Activated T-helper 1 cell treated with anti-CD3 and anti-CD28 coated beads, Interleukin-12 subunit alpha, Interleukin-12 subunit beta, Interleukin-2, Interleukin-4 antibody, amounts not matched to agents 30 ng/mL and 10 ng/mL and 1 ng/mL, durations not matched to agents 14 hours and 24 hours and 36 hours (primary cell): Measurements from ENCODE around the gene ADRA2B. TPM values are rescaled to one million over a fixed set of nuclear protein-coding genes. Genes with fewer than 3 reads are reported as not detected.
"Not testable (repeated sequence)": the region's sequence is repeated elsewhere in the genome, so short reads cannot be mapped to it uniquely, and the experiment has no call there.

Source experiments
- DNase-seq: peaks from one replicate; pipeline ENCODE4 v3.0.0; 2021; ENCODE audit warnings: low spot score
- H3K27ac Mint-ChIP-seq: one replicate; pipeline ENCODE4 v1.8.0; 2021; ENCODE audit warnings: mild to moderate bottlenecking, mixed read lengths
- H3K27me3 Mint-ChIP-seq: one replicate; pipeline ENCODE4 v1.8.0; 2022; ENCODE audit warnings: mild to moderate bottlenecking, moderate library complexity, mixed read lengths; ENCODE audit not compliant: insufficient read depth
- H3K36me3 Mint-ChIP-seq: one replicate; pipeline ENCODE4 v1.8.0; 2021; ENCODE audit warnings: low read depth, mixed read lengths
- H3K4me1 Mint-ChIP-seq: one replicate; pipeline ENCODE4 v1.8.0; 2021; ENCODE audit warnings: low read depth, mixed read lengths
- H3K4me3 Mint-ChIP-seq: one replicate; pipeline ENCODE4 v1.8.0; 2021; ENCODE audit warnings: mild to moderate bottlenecking, moderate library complexity, mixed read lengths
- H3K9me3 Mint-ChIP-seq: one replicate; pipeline ENCODE4 v1.8.0; 2021; ENCODE audit warnings: mixed read lengths
- intact Hi-C: fragments of 100-400 bp; cut with micrococcal nuclease; formaldehyde crosslinking; loops from one replicate; pipeline ENCODE4 v1.15.1; 2024
- total RNA-seq: library from RNA; stranded (reverse); gene quantifications from 2 replicates; pipeline ENCODE4 v1.2.3, GENCODE V29; 2022

The ADRA2B gene
- total RNA-seq, 1 donor from 2014 or later = 0.21 TPM

DNA sequence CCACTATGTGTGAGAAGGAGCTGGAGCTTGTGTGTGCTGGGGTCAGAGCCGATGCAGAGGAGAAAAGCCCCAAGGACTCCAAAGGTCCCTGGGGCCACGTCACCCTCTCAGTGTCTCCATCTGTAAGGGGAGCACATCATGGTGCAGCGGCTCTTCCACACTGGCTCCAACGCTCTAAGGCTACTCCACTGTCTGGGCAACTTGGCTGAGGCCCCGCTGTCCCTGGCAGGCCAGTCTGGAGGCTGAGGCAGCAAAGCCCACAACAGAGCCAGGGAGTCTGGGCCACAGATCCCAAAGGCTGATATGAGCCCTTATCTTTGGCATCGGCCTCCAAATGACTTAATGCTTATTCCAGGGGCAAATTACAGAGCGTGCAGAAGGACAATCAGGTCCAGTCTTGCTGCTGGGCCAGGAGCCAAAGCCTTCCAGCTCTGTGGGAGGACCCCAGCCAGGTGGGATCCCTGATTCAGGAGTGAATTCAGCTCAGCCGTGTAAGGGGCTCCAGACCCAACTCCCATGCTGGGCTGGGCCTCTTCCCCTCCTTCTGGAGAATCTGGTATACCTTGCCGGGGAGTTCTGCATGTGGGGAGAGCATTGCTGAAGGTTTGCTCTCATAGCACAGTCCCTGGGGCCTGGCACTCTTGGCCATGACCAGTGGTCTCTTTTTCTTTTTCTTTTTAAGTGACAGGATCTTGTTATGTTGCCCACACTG lies 30.7 kb upstream of the ADRA2B start:
- no peak for DNase-seq
- peaks cover 26% of the 10 kb centered on the region for H3K36me3 Mint-ChIP-seq
- intact Hi-C loops = loop anchor here (1.0 to 10.0 kb wide), 5 partner anchors 60 to 1518 kb away; partner anchors contain the start of genes ACTR1B and C2orf92
- H3K4me3 Mint-ChIP-seq = peak overlapping the region; percentile 88
- peaks cover 66% of the 10 kb centered on the region for H3K4me1 Mint-ChIP-seq
- peaks cover 2% of the 10 kb centered on the region for H3K27me3 Mint-ChIP-seq
- H3K27ac Mint-ChIP-seq = peak overlapping the region; percentile 99
- H3K9me3 Mint-ChIP-seq = no peaks in the 10 kb centered on the region

DNA sequence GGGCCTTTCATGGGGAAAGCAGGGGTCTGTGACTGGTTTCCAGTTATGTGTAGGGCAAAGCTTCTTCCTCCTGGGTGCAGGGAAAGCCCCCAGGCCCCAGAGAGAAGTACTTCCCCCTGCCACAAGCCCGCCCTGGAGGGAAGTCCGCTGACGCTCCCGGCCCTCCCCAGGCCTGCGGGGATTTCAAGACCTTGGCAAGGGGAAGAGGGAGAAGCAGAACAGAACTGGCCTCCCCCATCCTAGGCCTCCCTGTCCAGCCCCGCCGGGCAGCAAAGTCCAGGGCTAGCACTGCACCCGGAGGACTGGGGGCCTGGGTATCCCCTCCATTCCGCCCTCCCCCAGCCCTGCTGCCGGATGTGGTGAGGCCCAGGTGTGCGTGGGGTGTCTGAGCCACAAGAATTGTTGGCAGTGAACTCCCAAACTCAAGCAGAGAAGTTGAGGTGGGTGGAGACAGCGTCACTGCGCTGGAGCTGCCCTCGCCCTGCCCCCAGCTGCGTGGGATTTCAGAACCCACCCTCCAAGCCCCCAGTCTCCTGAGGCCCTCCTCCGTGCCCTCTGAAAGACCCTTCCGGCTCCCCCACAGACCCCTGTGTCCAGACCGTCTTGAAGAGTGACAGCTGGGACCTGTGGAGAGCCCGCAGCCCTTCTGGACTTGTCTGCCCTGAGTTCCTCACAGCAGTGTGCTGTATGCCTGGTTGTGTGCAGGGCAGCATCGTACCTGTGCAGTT lies 29.9 kb upstream of the ADRA2B start:
- Mint-ChIP-seq H3K4me1 (peaks cover 64% of the 10 kb centered on the region), H3K36me3 (peaks cover 29% of the 10 kb centered on the region), H3K9me3 (no peaks in the 10 kb centered on the region), H3K27me3 (peaks cover 2% of the 10 kb centered on the region), H3K27ac (peak overlapping the region; percentile 99), H3K4me3 (peak overlapping the region; percentile 88)
- intact Hi-C loops = loop anchor here (1.0 to 10.0 kb wide), 5 partner anchors 61 to 1518 kb away; partner anchors contain the start of genes ACTR1B and C2orf92
- peak; percentile 83 for DNase-seq

DNA sequence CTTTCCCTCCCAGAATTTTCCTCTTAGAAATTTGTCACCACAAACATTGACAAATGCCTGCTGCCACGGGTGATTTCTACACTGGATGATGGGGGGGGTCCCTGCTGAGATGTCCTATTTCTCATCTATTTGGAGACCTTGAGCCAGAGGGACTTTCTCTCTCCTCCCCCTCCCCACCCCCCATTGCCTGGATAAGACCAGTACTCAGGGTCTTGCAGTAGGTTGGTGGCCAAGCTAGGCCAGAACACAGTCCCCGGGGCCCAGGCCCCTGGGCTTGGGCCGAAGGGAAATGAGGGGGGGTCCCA lies 29.4 kb upstream of the ADRA2B start:
- Mint-ChIP-seq H3K36me3 (peaks cover 29% of the 10 kb centered on the region), H3K4me1 (peaks cover 60% of the 10 kb centered on the region), H3K9me3 (no peaks in the 10 kb centered on the region), H3K27ac (peak overlapping the region; percentile 99), H3K4me3 (peak overlapping the region; percentile 88), H3K27me3 (peaks cover 2% of the 10 kb centered on the region)
- no peak for DNase-seq
- intact Hi-C loops = loop anchor here (1.0 to 10.0 kb wide), 8 partner anchors 18 to 1519 kb away; partner anchors contain the start of genes ACTR1B, ADRA2B, C2orf92 and CIAO1

DNA sequence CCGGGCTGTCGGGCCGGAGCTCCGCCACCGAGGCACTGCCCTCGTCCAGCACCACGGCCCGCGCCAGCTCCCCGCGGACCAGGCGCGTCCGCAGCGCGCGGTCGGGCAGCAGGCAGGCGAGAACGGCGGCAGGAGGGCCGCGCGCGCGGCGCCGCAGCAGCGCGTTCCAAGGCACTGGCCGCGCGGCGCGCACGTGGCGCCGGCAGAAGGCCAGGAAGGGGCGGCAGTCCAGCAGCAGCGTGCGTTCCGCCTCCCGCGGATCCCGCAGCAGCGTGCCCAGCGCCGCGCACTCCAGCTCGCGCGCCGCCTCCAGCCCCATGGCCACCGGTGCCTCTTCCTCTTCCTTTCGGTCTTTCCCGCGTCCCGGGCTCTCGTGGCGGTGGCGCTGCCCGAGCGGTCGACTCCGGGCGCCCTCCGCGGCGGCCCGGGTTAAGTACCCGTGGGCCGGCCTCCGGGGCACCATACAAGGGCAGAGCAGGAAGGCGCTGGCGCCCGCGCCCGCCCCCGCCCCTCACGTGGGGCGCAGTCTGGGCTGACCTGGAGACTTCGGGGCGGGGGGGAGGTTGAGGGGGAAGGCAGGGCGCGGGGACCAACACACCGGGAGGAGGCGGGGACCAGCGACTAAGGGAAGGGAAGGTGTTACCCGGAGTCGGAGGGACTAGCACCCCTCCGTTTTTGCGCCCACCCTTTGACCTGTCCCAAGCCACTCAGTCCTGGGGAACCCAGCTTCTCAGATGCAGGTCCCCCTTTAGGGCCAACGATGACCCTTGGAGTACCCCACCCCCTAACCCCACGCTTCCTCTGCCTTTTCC lies 28.9 kb upstream of the ADRA2B start, which contains the start of gene DUSP2:
Gene DUSP2, minus strand, starts transcription at position 405 of the 812 bp plus-strand sequence. Its CDS starts 86 bp downstream, at position 319.
- H3K27me3 Mint-ChIP-seq = peaks cover 2% of the 10 kb centered on the region
- peaks cover 29% of the 10 kb centered on the region for H3K36me3 Mint-ChIP-seq
- peak; percentile 88 for DNase-seq
- H3K4me3 Mint-ChIP-seq = peak within 1 kb of the TSS; percentile 97
- peak within 1 kb of the TSS; percentile 99 for H3K27ac Mint-ChIP-seq
- intact Hi-C loops = loop anchor here (1.0 to 10.0 kb wide), 6 partner anchors 18 to 1520 kb away; partner anchors contain the start of genes ACTR1B, ADRA2B, C2orf92 and CIAO1
- no peaks in the 10 kb centered on the region for H3K9me3 Mint-ChIP-seq
- H3K4me1 Mint-ChIP-seq = peaks cover 55% of the 10 kb centered on the region

DNA sequence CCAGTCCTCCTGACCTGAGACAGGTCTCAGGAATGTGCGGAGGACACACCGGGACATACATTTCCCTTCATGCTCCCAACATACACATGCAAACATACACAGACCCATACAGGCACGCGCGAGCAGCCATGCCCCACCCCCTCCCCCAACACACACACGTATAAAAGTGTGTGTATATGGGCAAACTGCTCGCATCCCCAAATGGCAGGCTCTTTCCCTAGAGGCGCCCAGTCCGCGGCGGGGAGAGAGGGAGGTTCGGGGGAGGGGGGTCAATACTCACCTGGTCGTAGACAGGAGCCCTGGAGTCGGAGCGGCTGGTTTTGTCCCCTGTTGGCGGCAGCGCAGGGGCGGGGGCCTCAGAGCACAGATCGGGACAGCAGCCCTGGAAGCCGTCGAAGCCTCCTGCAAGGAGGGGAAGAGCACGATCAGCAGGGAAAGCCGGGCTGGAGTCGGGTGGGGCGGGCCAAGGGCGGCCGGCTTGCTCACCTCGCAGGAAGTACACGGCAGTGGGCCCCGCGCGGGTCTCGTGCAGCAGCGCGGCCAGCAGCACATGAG lies 28.2 kb upstream of the ADRA2B start:
- H3K36me3 Mint-ChIP-seq = peaks cover 29% of the 10 kb centered on the region
- peak overlapping the region; percentile 97 for H3K4me3 Mint-ChIP-seq

DNA sequence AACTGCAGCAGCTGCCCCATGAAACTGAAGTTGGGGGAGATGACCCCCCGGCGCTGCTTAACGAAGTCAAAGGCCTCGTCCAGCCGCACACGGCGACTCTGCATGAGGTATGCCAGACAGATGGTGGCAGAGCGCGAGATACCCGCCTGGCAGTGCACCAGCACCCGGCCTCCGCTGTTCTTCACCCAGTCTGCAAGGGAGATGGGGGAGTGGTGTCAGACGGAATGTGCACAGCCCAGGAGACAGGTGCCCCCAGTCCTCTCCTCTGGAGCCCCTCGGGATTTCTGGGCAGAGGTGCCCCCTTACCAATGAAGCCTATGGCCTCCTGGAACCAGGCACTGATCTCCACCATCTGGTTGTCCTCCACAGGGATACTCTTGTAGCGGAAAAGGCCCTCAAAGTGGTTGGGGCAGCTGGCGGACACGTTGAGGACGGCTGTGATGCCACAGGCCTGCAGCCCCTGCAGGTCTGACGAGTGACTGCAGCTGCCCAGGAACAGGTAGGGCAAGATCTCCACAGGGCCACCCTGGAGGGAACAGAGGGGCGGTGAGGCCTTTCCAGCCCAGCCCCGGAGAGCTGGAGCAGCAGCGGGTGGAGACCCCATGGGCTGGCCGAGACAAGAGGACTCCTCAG lies 27.6 kb upstream of the ADRA2B start:
- H3K4me3 Mint-ChIP-seq = peak overlapping the region; percentile 97
- no peak for DNase-seq
- intact Hi-C loops = loop anchor here (1.0 to 10.0 kb wide), 3 partner anchors 27 to 1521 kb away; partner anchors contain the start of genes ACTR1B, ADRA2B and C2orf92
- peaks cover 55% of the 10 kb centered on the region for H3K4me1 Mint-ChIP-seq
- no peaks in the 10 kb centered on the region for H3K9me3 Mint-ChIP-seq
- peak overlapping the region; percentile 96 for H3K27ac Mint-ChIP-seq
- H3K27me3 Mint-ChIP-seq = peaks cover 2% of the 10 kb centered on the region
- peaks cover 29% of the 10 kb centered on the region for H3K36me3 Mint-ChIP-seq

More for the DNA sequence above, 28.2 kb upstream of the ADRA2B start:
- Mint-ChIP-seq H3K4me1 (peaks cover 55% of the 10 kb centered on the region), H3K27ac (peak overlapping the region; percentile 96), H3K27me3 (peaks cover 2% of the 10 kb centered on the region), H3K9me3 (no peaks in the 10 kb centered on the region)
- intact Hi-C loops = loop anchor here (1.0 to 10.0 kb wide), 7 partner anchors 19 to 1520 kb away; partner anchors contain the start of genes ACTR1B, ADRA2B, C2orf92 and CIAO1
- peak; percentile 35 for DNase-seq

DNA sequence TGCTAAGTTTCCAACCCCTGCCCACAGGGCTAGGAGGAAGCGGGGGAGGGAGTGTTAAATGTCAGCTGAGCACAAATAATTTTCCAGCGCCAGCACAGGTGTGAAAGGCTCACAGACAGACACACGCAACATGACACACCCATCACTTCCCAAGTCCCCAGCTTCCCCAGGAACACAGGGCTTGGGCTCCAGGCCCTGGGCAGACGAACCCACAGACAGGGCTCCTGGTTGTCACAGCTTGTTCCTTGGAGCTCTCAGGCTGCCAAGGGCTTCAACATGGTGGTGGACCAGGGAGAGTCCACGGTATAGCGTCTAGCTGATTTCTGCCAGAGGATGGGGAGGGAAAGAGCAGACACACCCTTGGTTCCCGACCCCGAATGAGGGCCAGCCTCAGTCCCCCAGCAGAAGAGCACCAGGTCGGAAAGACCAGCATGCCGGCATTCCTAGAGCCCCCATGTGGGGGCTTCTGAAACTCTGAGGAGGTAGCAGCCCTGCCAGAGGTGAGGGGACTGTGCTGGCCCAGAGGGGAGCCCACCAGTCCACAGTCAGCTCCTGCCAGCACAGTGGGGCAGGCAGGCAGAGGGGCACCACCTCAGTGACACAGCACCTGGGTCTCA lies 27.0 kb upstream of the ADRA2B start:
- intact Hi-C loops = loop anchor here (10.0 kb wide), 1 partner anchor 1521 kb away; the partner anchor contains the start of genes ACTR1B and C2orf92
- Mint-ChIP-seq H3K27me3 (peaks cover 2% of the 10 kb centered on the region), H3K36me3 (peaks cover 29% of the 10 kb centered on the region), H3K27ac (peak overlapping the region; percentile 96), H3K9me3 (no peaks in the 10 kb centered on the region), H3K4me1 (peaks cover 51% of the 10 kb centered on the region), H3K4me3 (peak overlapping the region; percentile 97)
- no peak for DNase-seq

DNA sequence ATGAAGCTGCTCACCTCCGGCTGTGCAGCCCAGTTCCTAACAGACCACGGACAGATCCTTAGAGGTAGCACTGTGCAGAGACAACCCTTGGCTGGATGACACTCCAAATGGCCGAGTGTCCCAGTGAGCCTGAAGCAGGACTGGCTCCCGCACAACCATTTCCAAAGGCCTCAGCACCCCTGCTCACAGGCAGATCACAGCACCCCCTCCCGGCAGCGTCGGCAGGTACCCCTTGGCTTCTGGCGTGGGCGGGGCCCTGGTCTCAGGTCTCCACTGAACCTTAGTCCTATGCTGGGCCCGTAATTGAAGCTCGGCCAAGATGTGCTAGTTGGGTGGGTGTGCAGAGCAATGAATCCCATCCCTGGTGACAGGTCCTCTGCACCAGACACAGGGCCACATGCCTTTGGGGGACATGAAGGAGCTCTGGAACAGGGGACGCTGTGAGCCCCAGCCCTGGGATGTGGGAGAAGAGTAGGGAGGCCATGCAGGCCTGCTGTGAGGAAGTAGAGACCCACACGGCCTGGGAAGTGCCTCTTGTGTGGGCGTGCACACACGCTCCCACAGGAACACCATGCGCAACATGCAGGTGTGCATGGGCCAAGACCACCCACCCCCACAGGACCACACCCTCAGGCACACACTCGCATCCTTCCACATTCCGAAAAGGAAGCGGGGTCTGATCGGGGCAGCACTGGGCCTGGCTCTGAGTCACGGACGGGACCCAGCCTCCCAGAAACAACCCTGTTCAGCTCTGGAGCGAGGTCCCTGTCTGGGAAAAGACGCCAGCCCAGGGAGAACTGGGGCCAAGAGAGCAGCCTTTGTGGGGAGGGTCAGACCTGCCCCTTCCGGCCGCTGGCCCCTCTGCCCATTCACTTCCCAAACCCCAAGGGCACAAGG lies 26.1 kb upstream of the ADRA2B start:
- no peak for DNase-seq
- peaks cover 42% of the 10 kb centered on the region for H3K4me1 Mint-ChIP-seq

DNA sequence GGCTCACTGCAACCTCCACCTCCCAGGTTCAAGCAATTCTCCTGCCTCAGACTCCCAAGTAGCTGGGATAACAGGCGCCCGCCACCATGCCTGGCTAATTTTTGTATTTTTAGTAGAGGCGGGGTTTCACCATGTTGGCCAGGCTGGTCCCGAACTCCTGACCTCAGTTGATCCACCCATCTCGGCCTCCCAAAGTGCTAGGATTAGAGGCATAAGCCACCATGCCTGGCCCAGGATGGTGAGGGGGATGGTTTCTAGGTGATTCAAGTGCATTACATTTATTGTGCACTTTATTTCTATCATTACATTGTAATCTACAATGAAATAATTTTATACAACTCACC lies 25.2 kb upstream of the ADRA2B start:
- Mint-ChIP-seq H3K27ac (peak overlapping the region; percentile 86), H3K36me3 (peaks cover 29% of the 10 kb centered on the region), H3K4me1 (peaks cover 34% of the 10 kb centered on the region), H3K4me3 (peak overlapping the region; percentile 97)
- H3K9me3 Mint-ChIP-seq, H3K27me3 Mint-ChIP-seq, DNase-seq: not testable (repeated sequence)
- intact Hi-C loops = loop anchor here (10.0 kb wide), 1 partner anchor 1523 kb away; the partner anchor contains the start of genes ACTR1B and C2orf92

More for the DNA sequence above, 26.1 kb upstream of the ADRA2B start:
- no peaks in the 10 kb centered on the region for H3K9me3 Mint-ChIP-seq
- peaks cover 29% of the 10 kb centered on the region for H3K36me3 Mint-ChIP-seq
- intact Hi-C loops = loop anchor here (10.0 kb wide), 1 partner anchor 1522 kb away; the partner anchor contains the start of genes ACTR1B and C2orf92
- H3K4me3 Mint-ChIP-seq = peak overlapping the region; percentile 97
- peak overlapping the region; percentile 96 for H3K27ac Mint-ChIP-seq
- H3K27me3 Mint-ChIP-seq = peaks cover 2% of the 10 kb centered on the region

DNA sequence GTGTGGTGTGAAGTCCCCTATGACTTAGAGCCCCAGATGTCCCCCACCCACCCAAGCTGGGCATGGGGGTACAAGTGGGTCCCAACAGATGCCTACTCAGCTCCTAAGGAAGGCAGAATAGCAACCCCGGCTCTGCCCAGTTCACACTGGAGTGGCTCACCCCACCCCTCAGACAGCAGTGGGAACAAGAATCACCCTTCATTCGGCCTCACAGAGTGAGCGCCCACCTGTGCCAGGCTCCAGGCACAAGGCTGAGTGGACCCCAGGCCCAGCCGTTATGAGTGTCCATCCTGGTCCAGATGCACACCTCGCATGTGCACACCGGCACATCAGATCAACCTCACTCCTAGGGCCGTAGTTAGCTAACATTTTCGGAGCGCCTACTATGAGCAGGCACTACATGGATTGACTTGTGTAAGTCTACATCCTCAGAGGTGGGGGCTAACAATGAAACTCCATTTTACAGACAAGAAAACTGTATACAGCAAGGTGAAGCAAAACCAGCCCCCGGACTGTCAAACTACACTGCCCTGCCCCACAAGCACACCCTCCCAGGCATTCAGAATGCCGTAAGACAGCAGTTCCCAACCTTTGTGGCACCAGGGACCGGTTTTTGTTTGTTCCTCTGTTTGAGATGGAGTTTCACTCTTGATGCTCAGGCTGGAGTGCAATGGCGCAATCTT lies 24.7 kb upstream of the ADRA2B start:
- peaks cover 29% of the 10 kb centered on the region for H3K36me3 Mint-ChIP-seq
- peaks cover 4% of the 10 kb centered on the region for H3K27me3 Mint-ChIP-seq
- intact Hi-C loops = loop anchor here (10.0 kb wide), 1 partner anchor 1524 kb away; the partner anchor contains the start of genes ACTR1B and C2orf92
- peak overlapping the region; percentile 86 for H3K27ac Mint-ChIP-seq
- peaks cover 28% of the 10 kb centered on the region for H3K4me1 Mint-ChIP-seq
- DNase-seq = no peak
- peak overlapping the region; percentile 97 for H3K4me3 Mint-ChIP-seq
- H3K9me3 Mint-ChIP-seq = no peaks in the 10 kb centered on the region
